GM12801 (cell line): Measurements from ENCODE around the gene ALX4.

Experiments used
- TF ChIP-seq, protein P1 (sequence below): IDR thresholded peaks from one replicate; pipeline ENCODE4 v1.5.1; 2011; ENCODE audit warnings: control low read depth; ENCODE audit not compliant: insufficient read length; ENCODE audit errors: extremely low read depth

ALX4 gene

GRCh38 chr11:44277196-44278090, 32.5 kb downstream of the ALX4 start:
- TF ChIP-seq, protein P1, sequence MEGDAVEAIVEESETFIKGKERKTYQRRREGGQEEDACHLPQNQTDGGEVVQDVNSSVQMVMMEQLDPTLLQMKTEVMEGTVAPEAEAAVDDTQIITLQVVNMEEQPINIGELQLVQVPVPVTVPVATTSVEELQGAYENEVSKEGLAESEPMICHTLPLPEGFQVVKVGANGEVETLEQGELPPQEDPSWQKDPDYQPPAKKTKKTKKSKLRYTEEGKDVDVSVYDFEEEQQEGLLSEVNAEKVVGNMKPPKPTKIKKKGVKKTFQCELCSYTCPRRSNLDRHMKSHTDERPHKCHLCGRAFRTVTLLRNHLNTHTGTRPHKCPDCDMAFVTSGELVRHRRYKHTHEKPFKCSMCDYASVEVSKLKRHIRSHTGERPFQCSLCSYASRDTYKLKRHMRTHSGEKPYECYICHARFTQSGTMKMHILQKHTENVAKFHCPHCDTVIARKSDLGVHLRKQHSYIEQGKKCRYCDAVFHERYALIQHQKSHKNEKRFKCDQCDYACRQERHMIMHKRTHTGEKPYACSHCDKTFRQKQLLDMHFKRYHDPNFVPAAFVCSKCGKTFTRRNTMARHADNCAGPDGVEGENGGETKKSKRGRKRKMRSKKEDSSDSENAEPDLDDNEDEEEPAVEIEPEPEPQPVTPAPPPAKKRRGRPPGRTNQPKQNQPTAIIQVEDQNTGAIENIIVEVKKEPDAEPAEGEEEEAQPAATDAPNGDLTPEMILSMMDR, result no peak

- TF ChIP-seq, protein P1, result no peak
These were observed 33.9 kb downstream of the ALX4 start for GRCh38 chr11:44275961-44276550.

DNA sequence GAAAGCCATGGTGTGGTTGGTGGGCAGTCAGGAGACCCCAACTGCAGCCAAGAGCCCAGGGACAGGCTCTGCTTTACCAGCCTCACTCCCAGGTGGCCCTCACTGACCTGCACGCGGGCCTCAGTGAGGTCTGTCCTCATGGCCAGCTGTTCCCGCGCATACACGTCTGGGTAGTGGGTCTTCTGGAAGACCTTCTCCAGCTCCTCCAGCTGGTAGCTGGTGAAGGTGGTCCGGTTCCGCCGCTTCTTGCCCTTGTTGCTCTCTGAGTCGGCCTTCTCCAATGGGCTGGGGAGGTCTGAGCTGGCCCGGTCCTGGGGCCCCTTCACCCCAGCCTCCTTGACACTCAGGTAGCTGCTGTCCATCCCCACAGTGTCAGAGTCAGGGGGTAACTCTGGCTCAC, 34.7 kb downstream of the ALX4 start:
- TF ChIP-seq, protein P1, result no peak

GRCh38 chr11:44274404-44274803, 35.5 kb downstream of the ALX4 start:
- TF ChIP-seq, protein P1, result no peak

DNA sequence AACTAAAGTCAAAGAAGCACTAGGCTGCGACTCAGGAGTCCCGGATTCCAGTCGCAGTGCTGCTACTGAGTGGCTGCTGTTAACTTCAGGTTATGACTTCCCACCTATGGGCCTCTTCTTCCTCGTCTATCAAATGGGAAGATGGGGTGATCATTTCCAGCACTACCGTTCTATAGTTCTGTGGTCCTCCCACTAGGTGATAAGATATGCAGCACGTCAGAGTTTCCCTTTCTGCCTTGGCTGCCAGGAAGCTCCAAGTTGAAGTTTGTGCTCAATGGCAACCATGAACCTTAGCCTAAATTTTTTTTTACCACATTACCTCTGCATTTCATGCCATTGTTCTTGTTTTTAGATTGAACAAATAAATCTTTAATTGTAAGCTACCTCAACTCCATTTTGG, 38.7 kb downstream of the ALX4 start:
- TF ChIP-seq, protein P1, result no peak

GRCh38 chr11:44270403-44271273, 39.3 kb downstream of the ALX4 start:
- TF ChIP-seq, protein P1, result no peak
